ES-I3 (cell line): ENCODE measurements around the gene GLRA2.
"Not testable (repeated sequence)": the region's sequence is repeated elsewhere in the genome, so short reads cannot be mapped to it uniquely, and the experiment has no call there.

Experiments used
- H3K36me3 ChIP-seq: 2 replicates; pipeline ENCODE4 v1.6.1; 2013; ENCODE audit warnings: mild to moderate bottlenecking, low read length, control low read depth, moderate library complexity; ENCODE audit not compliant: insufficient read depth
- H3K4me1 ChIP-seq: 2 replicates; pipeline ENCODE4 v1.6.1; 2013; ENCODE audit warnings: mild to moderate bottlenecking, control low read depth, low read length; ENCODE audit not compliant: insufficient read depth
- H3K9ac ChIP-seq: 2 replicates; pipeline ENCODE4 v1.6.1; 2013; ENCODE audit warnings: low read depth, mild to moderate bottlenecking, low read length, moderate library complexity
- H3K9me3 ChIP-seq: 2 replicates; pipeline ENCODE4 v1.6.1; 2013; ENCODE audit warnings: mild to moderate bottlenecking, low read length, moderate library complexity; ENCODE audit not compliant: control insufficient read depth, insufficient read depth

GLRA2 gene

GRCh38 chrX:14618177-14618965 lies 89.0 kb downstream of the GLRA2 start:
- Histone ChIP-seq H3K9ac (no peak overlapping the region), H3K4me1 (no peaks in the 10 kb centered on the region; the same call in 1 of the 2 replicates), H3K9me3 (no peaks in the 10 kb centered on the region), H3K36me3 (no peaks in the 10 kb centered on the region)

DNA sequence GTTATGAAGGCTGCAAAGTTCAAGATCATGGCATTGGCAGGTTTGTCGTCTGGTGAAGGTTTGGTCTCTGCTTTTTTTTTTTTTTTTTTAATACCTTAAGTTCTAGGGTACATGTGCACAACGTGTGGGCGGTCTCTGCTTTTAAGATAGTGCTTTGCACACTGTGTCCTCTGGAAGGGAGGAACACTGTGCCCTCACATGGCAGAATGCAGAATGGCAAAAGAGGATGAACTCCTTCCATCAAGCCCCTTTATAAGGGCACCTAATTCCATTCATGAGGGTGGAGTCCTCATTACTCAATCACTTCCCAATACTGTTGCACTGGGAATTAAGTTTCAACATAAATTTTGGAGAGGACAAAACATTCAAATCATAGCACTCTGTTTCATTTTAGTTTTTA lies 101.4 kb downstream of the GLRA2 start:
- Histone ChIP-seq H3K4me1 (no peaks in the 10 kb centered on the region), H3K9ac (no peak overlapping the region), H3K9me3 (no peaks in the 10 kb centered on the region), H3K36me3 (no peaks in the 10 kb centered on the region)

DNA sequence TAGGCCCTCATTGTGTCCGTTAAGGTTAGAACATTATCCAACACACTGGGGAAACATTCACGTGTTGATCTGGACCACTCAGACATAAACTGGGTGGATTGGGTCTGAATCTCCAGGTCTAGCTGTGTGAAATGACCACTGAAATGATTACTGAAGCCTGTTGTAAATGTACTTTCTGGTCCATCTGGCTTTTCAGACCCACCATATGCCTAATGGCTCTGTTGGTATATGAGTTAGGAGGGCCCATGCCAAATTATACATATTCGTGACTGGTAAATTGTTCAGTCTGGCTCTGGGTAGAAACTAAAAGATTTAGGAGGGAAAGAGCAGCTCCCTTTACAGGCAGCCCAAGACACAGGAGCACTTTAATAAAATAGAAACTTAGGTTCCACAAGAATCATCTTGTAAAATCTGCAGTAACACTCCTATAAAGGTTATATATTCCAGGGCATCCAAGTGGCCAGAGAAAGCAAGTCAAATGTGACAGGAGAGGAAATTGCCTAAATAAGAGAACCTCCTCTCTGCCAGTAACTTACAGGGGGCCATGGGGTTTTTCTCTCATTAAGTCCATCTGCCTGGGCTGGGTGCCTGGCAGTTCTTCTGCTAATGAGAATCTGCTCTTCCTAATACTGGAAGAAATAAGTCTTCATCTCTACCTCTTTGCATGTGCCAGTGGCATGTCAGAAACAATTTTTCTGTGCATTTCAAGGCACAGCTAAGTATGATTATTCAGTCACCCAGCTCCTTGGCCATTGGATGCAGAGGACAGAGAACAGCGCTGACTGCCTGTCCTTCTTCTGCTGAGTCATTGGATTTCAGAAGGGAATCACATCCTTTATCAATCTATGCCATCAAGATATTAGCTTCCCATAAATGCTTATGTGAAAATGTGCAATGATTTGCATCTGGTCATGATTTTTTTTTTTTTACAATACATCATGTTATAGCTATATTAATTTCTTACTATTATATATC lies 112.6 kb downstream of the GLRA2 start:
- no peaks in the 10 kb centered on the region for H3K9me3 ChIP-seq
- no peaks in the 10 kb centered on the region for H3K36me3 ChIP-seq
- no peaks in the 10 kb centered on the region for H3K4me1 ChIP-seq
- no peak overlapping the region for H3K9ac ChIP-seq

- Histone ChIP-seq H3K36me3 (no peaks in the 10 kb centered on the region), H3K9me3 (no peaks in the 10 kb centered on the region), H3K4me1 (no peaks in the 10 kb centered on the region), H3K9ac (no peak overlapping the region)
These were observed 131.6 kb downstream of the GLRA2 start for GRCh38 chrX:14660970-14661369.

- Histone ChIP-seq H3K9me3 (no peaks in the 10 kb centered on the region), H3K9ac (no peak overlapping the region), H3K4me1 (no peaks in the 10 kb centered on the region), H3K36me3 (no peaks in the 10 kb centered on the region)
These were observed 141.5 kb downstream of the GLRA2 start for GRCh38 chrX:14670819-14671218.

DNA sequence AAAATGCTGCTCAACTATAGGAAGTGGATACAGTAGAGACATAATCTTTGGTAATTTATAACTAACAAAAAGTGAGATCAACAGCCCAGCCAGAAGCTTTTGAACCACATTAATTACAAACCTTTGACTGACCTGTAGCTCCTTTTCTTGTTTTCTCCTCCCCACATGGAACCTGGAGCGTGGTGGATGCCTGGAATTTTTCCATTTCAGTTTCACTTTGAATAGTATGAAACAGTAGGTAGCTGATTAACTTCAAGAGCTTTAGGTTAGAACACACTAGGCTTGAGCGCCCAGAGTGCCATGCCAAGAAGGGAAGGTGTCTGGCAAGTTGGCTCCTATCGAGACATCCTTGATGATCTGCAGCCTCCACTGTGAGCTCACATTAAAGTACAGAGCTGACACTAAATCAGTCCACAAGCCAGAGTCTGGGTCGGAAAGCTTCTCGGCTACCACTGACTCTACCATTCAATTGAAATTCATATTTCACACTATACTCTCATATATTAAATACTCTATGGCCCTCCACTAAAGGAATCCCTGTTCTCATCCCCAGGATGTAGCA lies 143.4 kb downstream of the GLRA2 start:
- Histone ChIP-seq H3K36me3 (no peaks in the 10 kb centered on the region), H3K9me3 (no peaks in the 10 kb centered on the region), H3K4me1 (no peaks in the 10 kb centered on the region), H3K9ac (no peak overlapping the region)

DNA sequence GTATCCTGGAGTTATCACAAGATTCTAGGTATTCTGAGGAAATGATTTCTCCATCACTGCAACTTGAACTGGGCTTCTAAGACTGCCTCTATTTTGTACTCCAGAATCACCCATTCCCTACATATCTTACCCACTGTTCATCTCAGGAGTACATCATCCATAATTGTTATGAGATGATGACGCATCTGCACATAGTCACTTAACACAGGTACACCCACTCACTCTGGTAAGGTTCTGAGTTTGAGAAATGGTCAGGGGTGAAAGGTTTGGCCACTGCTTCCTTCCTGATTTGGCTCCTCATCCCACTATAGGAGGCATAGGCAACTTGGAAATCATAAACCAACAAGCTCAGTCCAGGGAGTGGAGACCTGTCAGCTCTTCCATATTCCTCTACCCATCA lies 143.9 kb downstream of the GLRA2 start:
- H3K4me1 ChIP-seq: no peaks in the 10 kb centered on the region
- no peaks in the 10 kb centered on the region for H3K36me3 ChIP-seq
- H3K9ac ChIP-seq: no peak overlapping the region
- H3K9me3 ChIP-seq: no peaks in the 10 kb centered on the region

GRCh38 chrX:14673764-14674163 lies 144.4 kb downstream of the GLRA2 start:
- no peaks in the 10 kb centered on the region for H3K9me3 ChIP-seq
- no peaks in the 10 kb centered on the region for H3K36me3 ChIP-seq
- H3K9ac ChIP-seq: no peak overlapping the region
- H3K4me1 ChIP-seq: no peaks in the 10 kb centered on the region

DNA sequence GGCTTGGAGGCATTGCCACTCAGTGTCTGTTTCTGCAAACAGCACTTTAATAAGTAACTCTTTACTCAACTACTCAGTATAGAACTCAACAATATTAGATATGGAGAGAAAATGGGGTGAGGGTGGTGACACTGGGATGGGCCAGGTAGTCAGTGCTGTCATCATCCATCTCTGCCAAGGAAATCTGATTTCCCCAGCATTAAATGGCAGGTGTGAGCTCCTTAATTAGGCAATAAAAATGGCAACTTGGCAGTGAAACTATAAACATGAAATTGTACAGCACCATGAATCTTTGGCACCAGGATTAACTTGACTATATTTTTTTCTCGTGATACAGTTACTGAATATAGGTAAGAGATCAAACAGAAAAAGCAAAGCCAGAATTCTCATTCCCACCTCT lies 146.2 kb downstream of the GLRA2 start:
- H3K4me1 ChIP-seq: no peaks in the 10 kb centered on the region
- no peaks in the 10 kb centered on the region for H3K9me3 ChIP-seq
- H3K9ac ChIP-seq: no peak overlapping the region
- H3K36me3 ChIP-seq: no peaks in the 10 kb centered on the region

- Histone ChIP-seq H3K9ac (no peak overlapping the region), H3K4me1 (no peaks in the 10 kb centered on the region), H3K36me3 (no peaks in the 10 kb centered on the region), H3K9me3 (no peaks in the 10 kb centered on the region)
These were observed 147.1 kb downstream of the GLRA2 start for GRCh38 chrX:14676431-14676830.

DNA sequence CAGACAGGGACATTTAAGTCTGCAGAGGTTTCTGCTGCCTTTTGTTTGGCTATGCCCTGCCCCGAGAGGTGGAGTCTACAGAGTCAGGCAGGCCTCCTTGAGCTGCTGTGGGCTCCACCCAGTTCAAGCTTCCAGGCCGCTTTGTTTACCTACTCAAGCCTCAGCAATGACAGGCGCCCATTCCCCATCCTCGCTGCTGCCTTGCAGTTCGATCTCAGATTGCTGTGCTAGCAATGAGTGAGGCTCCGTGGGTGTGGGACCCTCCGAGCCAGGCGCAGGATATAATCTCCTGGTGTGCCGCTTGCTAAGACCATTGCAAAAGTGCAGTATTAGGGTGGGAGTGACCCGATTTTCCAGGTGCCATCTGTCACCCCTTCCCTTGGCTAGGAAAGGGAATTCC lies 159.0 kb downstream of the GLRA2 start:
- not testable (repeated sequence) for H3K36me3 ChIP-seq, H3K4me1 ChIP-seq, H3K9ac ChIP-seq, H3K9me3 ChIP-seq

- no peaks in the 10 kb centered on the region for H3K4me1 ChIP-seq
- H3K9me3 ChIP-seq: 0 out of 2 replicates have a peak, but pooled peaks cover 3% of the 10 kb centered on the region
- H3K9ac ChIP-seq: no peak overlapping the region
- H3K36me3 ChIP-seq: no peaks in the 10 kb centered on the region
These were observed 161.2 kb downstream of the GLRA2 start for GRCh38 chrX:14690553-14690952.

DNA sequence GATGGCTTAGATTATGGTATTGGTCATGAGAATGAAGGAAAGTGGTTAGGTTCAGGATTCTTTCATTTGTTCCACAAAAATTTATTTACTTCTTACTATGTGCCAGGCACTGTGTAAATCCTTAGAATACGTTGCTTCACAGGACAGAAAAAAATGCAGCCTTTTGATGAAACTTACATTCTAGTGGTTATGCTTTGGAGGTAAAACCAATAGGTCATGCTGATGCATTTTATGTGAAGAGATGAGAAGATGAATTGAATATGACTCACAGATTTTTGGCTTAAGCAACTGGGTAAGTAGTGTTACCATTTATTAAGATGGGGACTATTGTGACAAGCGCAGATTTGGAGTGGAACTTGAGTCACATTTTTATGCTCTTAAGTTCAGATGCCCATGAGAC lies 165.3 kb downstream of the GLRA2 start:
- Histone ChIP-seq H3K9me3 (no peaks in the 10 kb centered on the region), H3K4me1 (no peaks in the 10 kb centered on the region), H3K36me3 (no peaks in the 10 kb centered on the region), H3K9ac (no peak overlapping the region)

DNA sequence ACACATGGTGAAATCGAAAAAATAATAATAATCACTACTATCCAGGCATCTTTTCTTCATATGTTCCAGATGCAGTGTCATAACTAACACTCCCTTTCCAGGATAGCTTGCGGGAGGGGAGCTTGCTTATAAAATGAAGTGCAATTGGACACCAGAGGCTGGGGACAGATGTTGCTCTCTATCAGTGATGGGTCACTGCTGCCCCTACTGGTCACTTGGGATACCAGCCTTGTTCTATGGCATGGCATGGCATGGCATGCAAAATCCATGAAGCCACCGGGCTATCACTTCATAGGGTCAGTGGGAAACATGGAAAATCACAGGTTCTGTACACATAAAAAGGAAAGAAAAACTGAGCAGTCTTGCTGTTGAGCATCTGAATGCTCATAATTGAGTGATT lies 168.1 kb downstream of the GLRA2 start:
- Histone ChIP-seq H3K9ac (no peak overlapping the region), H3K4me1 (no peaks in the 10 kb centered on the region), H3K36me3 (no peaks in the 10 kb centered on the region), H3K9me3 (no peaks in the 10 kb centered on the region)
